HEK293 (cell line): Measurements from ENCODE around the gene IQCH.

Experiments
- BCL6B ChIP-seq: fragments of 450-650 bp; formaldehyde crosslinking; IDR thresholded peaks from 2 replicates; pipeline ENCODE4 v1.5.1; 2017; ENCODE audit warnings: missing biosample characterization, missing genetic modification characterization
- EGR2 ChIP-seq: fragments of 450-650 bp; formaldehyde crosslinking; IDR thresholded peaks from 2 replicates; pipeline ENCODE4 v1.5.1; 2016; ENCODE audit warnings: low read depth, missing biosample characterization, missing genetic modification characterization
- PRDM4 ChIP-seq: fragments of 450-650 bp; formaldehyde crosslinking; IDR thresholded peaks from 2 replicates; pipeline ENCODE4 v1.5.1; 2017; ENCODE audit warnings: missing biosample characterization, missing genetic modification characterization
- RBAK ChIP-seq: fragments of 450-650 bp; formaldehyde crosslinking; IDR thresholded peaks from 2 replicates; pipeline ENCODE4 v1.5.1; 2016; ENCODE audit warnings: missing biosample characterization, missing genetic modification characterization
- SP7 ChIP-seq: fragments of 450-650 bp; formaldehyde crosslinking; IDR thresholded peaks from 2 replicates; pipeline ENCODE4 v1.5.1; 2016; ENCODE audit warnings: missing biosample characterization, missing genetic modification characterization
- TCF7L2 ChIP-seq: IDR thresholded peaks from 2 replicates; pipeline ENCODE4 v1.6.1; 2011; ENCODE audit warnings: low read depth, mild to moderate bottlenecking, inconsistent platforms, low read length, moderate library complexity, borderline replicate concordance
- ZBTB48 ChIP-seq: fragments of 450-650 bp; formaldehyde crosslinking; IDR thresholded peaks from 2 replicates; pipeline ENCODE4 v1.5.1; 2016; ENCODE audit warnings: missing biosample characterization, missing genetic modification characterization
- ZBTB49 ChIP-seq: fragments of 450-650 bp; formaldehyde crosslinking; IDR thresholded peaks from 2 replicates; pipeline ENCODE4 v1.5.1; 2016; ENCODE audit warnings: missing biosample characterization, missing genetic modification characterization, low read depth
- ZNF146 ChIP-seq: fragments of 450-650 bp; formaldehyde crosslinking; IDR thresholded peaks from 2 replicates; pipeline ENCODE4 v1.5.1; 2016; ENCODE audit warnings: missing biosample characterization, missing genetic modification characterization
- ZNF18 ChIP-seq: fragments of 450-650 bp; formaldehyde crosslinking; IDR thresholded peaks from 2 replicates; pipeline ENCODE4 v1.5.1; 2016; ENCODE audit warnings: missing biosample characterization, missing genetic modification characterization
- ZNF211 ChIP-seq: fragments of 450-650 bp; formaldehyde crosslinking; IDR thresholded peaks from 2 replicates; pipeline ENCODE4 v1.5.1; 2016; ENCODE audit warnings: low read depth, missing biosample characterization, missing genetic modification characterization
- ZNF37A ChIP-seq: fragments of 450-650 bp; IDR thresholded peaks from 2 replicates; pipeline ENCODE4 v1.5.1; 2018; ENCODE audit warnings: missing biosample characterization, missing genetic modification characterization
- ZNF391 ChIP-seq: fragments of 450-650 bp; formaldehyde crosslinking; IDR thresholded peaks from 2 replicates; pipeline ENCODE4 v1.5.1; 2016; ENCODE audit warnings: low read depth, missing biosample characterization, missing genetic modification characterization, borderline replicate concordance
- ZNF394 ChIP-seq: fragments of 450-650 bp; formaldehyde crosslinking; IDR thresholded peaks from 2 replicates; pipeline ENCODE4 v1.5.1; 2016; ENCODE audit warnings: missing biosample characterization, missing genetic modification characterization, mild to moderate bottlenecking, moderate library complexity, borderline replicate concordance
- ZNF518A ChIP-seq: fragments of 450-650 bp; formaldehyde crosslinking; conservative IDR thresholded peaks from 2 replicates; pipeline ENCODE4 v1.5.1; 2016; ENCODE audit warnings: low read depth, missing biosample characterization, missing genetic modification characterization
- ZNF692 ChIP-seq: fragments of 450-650 bp; formaldehyde crosslinking; IDR thresholded peaks from 2 replicates; pipeline ENCODE4 v1.5.1; 2016; ENCODE audit warnings: missing biosample characterization, missing genetic modification characterization
- ZNF747 ChIP-seq: fragments of 450-650 bp; formaldehyde crosslinking; IDR thresholded peaks from 2 replicates; pipeline ENCODE4 v1.5.1; 2016; ENCODE audit warnings: missing biosample characterization, missing genetic modification characterization
- ZSCAN4 ChIP-seq: fragments of 450-650 bp; formaldehyde crosslinking; IDR thresholded peaks from 2 replicates; pipeline ENCODE4 v1.5.1; 2017; ENCODE audit warnings: missing biosample characterization, missing genetic modification characterization

IQCH gene

GRCh38 chr15:67254238-67255175 lies at the start of gene IQCH, which contains the start of gene AAGAB (continued):
- no peak for TF ChIP-seq BCL6B (tag by site-specific recombination)
- TF ChIP-seq EGR2 (tag by site-specific recombination): 0 out of 2 replicates have a peak, but pooled peaks have one; percentile 32
- TF ChIP-seq ZNF747: no peak
- TF ChIP-seq RBAK (tag by site-specific recombination): no peak
- peak; percentile 95 for TF ChIP-seq SP7 (tag by site-specific recombination)
- no peak for TF ChIP-seq ZBTB49 (tag by site-specific recombination)
- no peak for TF ChIP-seq ZNF37A (tag by site-specific recombination)
- peak; percentile 87 for TF ChIP-seq ZNF692 (tag by site-specific recombination)
- 0 out of 2 replicates have a peak, but pooled peaks have one; percentile 25 for TF ChIP-seq TCF7L2
- peak; percentile 94 for TF ChIP-seq ZNF394 (tag by site-specific recombination)
- 0 out of 2 replicates have a peak, but pooled peaks have one; percentile 22 for TF ChIP-seq ZNF18 (tag by site-specific recombination)
- TF ChIP-seq PRDM4 (tag by site-specific recombination): no peak
- peak; percentile 14; the same call in 1 of the 2 replicates for TF ChIP-seq ZNF146 (tag by site-specific recombination)
- TF ChIP-seq ZNF391 (tag by site-specific recombination): peak; percentile 88; the same call in 1 of the 2 replicates
- TF ChIP-seq ZBTB48 (tag by site-specific recombination): peak; percentile 72
- TF ChIP-seq ZNF211: no peak
- peak; percentile 48 for TF ChIP-seq ZNF518A
- 0 out of 2 replicates have a peak, but pooled peaks have one; percentile 16 for TF ChIP-seq ZSCAN4 (tag by site-specific recombination)
